PC-9 (cell line): ENCODE results near the gene AOPEP. TPM values are rescaled to one million over a fixed set of nuclear protein-coding genes. Genes with fewer than 3 reads are reported as not detected.

Experiments used
- BruUV-seq: library from RNA; stranded (reverse); fragments of 400-500 nt; replicated peaks from 2 replicates; lab custom pipeline; 2021; lab: Mats Ljungman, UMichigan
- CTCF ChIA-PET: fragments of 300-600 bp; sonication (Branson Sonifier 250); formaldehyde crosslinking; loops from one replicate; lab custom pipeline; 2022; ENCODE audit warnings: antibody characterized with exemption; lab: Charles Lee
- POLR2A ChIA-PET: fragments of 300-600 bp; sonication (Branson Sonifier 250); formaldehyde crosslinking; loops from one replicate; lab custom pipeline; 2022; ENCODE audit warnings: antibody characterized with exemption; ENCODE audit not compliant: unreplicated experiment; lab: Charles Lee
- DNase-seq, 2 experiments: peaks; one replicate each; pipeline versions ENCODE4 v3.0.0 to v3.0.0-alpha.2; 2015 to 2022; ENCODE audit warnings: mixed read lengths in 1 of 2
- H2AFZ ChIP-seq: fragments of 200-600 bp; sonication (generic); 2 replicates; pipeline ENCODE4 v1.8.1; 2017; ENCODE audit warnings: antibody characterized with exemption
- H3F3A ChIP-seq: fragments of 200-600 bp; sonication (generic); 2 replicates; pipeline ENCODE4 v1.8.1; 2017; ENCODE audit warnings: antibody characterized with exemption, mild to moderate bottlenecking, low read depth; ENCODE audit not compliant: insufficient read depth
- H3K27ac ChIP-seq: fragments of 200-600 bp; sonication (generic); 2 replicates; pipeline ENCODE4 v1.6.1; 2016; ENCODE audit warnings: mixed run types
- H3K27me3 ChIP-seq: fragments of 200-600 bp; sonication (generic); 2 replicates; pipeline ENCODE4 v1.6.1; 2016; ENCODE audit warnings: low read depth, mixed run types; ENCODE audit not compliant: insufficient read depth
- H3K36me3 ChIP-seq: fragments of 200-600 bp; sonication (generic); 2 replicates; pipeline ENCODE4 v1.6.1; 2016; ENCODE audit warnings: low read depth, mixed run types
- H3K4me1 ChIP-seq: fragments of 200-600 bp; sonication (generic); replicated peaks from 2 replicates; pipeline ENCODE4 v1.6.1; 2016; ENCODE audit warnings: mixed run types; ENCODE audit not compliant: insufficient read depth
- H3K4me2 ChIP-seq: fragments of 200-600 bp; sonication (generic); 2 replicates; pipeline ENCODE4 v1.6.1; 2017; ENCODE audit warnings: mixed run types
- H3K4me3 ChIP-seq: fragments of 200-600 bp; sonication (generic); 2 replicates; pipeline ENCODE4 v1.6.1; 2016; ENCODE audit warnings: mixed run types
- H3K79me2 ChIP-seq: fragments of 200-600 bp; sonication (generic); 2 replicates; pipeline ENCODE4 v1.6.1; 2017; ENCODE audit warnings: low read depth, mixed run types
- H3K9me2 ChIP-seq: fragments of 200-600 bp; sonication (generic); 2 replicates; pipeline ENCODE4 v1.8.1; 2017; ENCODE audit warnings: mild to moderate bottlenecking; ENCODE audit not compliant: insufficient read depth
- H3K9me3 ChIP-seq: fragments of 200-600 bp; sonication (generic); 2 replicates; pipeline ENCODE4 v1.8.1; 2016; ENCODE audit warnings: low read depth; ENCODE audit not compliant: insufficient read depth
- H4K20me1 ChIP-seq: fragments of 200-600 bp; sonication (generic); 2 replicates; pipeline ENCODE4 v1.8.1; 2017; ENCODE audit not compliant: insufficient read depth
- EZH2 ChIP-seq: fragments of 200-600 bp; sonication (generic); IDR thresholded peaks from 2 replicates; pipeline ENCODE4 v1.8.0; 2017; ENCODE audit warnings: antibody characterized with exemption, low read depth
- intact Hi-C: fragments of 100-400 bp; cut with micrococcal nuclease; formaldehyde crosslinking; loops from one replicate; pipeline ENCODE4 v1.10.0; 2022; ENCODE audit not compliant: unreplicated experiment
- total RNA-seq: library from RNA; stranded (reverse); gene quantifications from 2 replicates; pipeline ENCODE4 v1.2.3, GENCODE V29; 2021
- TF ChIP-seq, protein P1 (sequence below): fragments of 200-600 bp; sonication (generic); conservative IDR thresholded peaks from 2 replicates; pipeline ENCODE4 v1.6.1; 2017; ENCODE audit warnings: mixed run types, antibody characterized with exemption, mild to moderate bottlenecking, moderate library complexity

Gene AOPEP
- total RNA-seq, 1 experiment from 2014 or later: 90.0 TPM

GRCh38 chr9:94933511-94933828 is 207.0 kb downstream of the AOPEP start:
- POLR2A ChIA-PET: no interaction called here
- H3K4me3 ChIP-seq: no peak overlapping the region
- H3K36me3 ChIP-seq: peaks cover 10% of the 10 kb centered on the region; the same call in 1 of the 2 replicates
- peaks cover 6% of the 10 kb centered on the region for H3K79me2 ChIP-seq
- no peaks in the 10 kb centered on the region for H3K9me3 ChIP-seq
- no peak for TF ChIP-seq EZH2
- TF ChIP-seq, protein P1, sequence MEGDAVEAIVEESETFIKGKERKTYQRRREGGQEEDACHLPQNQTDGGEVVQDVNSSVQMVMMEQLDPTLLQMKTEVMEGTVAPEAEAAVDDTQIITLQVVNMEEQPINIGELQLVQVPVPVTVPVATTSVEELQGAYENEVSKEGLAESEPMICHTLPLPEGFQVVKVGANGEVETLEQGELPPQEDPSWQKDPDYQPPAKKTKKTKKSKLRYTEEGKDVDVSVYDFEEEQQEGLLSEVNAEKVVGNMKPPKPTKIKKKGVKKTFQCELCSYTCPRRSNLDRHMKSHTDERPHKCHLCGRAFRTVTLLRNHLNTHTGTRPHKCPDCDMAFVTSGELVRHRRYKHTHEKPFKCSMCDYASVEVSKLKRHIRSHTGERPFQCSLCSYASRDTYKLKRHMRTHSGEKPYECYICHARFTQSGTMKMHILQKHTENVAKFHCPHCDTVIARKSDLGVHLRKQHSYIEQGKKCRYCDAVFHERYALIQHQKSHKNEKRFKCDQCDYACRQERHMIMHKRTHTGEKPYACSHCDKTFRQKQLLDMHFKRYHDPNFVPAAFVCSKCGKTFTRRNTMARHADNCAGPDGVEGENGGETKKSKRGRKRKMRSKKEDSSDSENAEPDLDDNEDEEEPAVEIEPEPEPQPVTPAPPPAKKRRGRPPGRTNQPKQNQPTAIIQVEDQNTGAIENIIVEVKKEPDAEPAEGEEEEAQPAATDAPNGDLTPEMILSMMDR: no peak
- H3K4me2 ChIP-seq: no peak overlapping the region
- intact Hi-C loops: no loop called here
- peaks cover 15% of the 10 kb centered on the region for H3K4me1 ChIP-seq
- no peaks in the 10 kb centered on the region for H3K27me3 ChIP-seq
- no peaks in the 10 kb centered on the region for H4K20me1 ChIP-seq
- CTCF ChIA-PET: no interaction called here
- no peak overlapping the region for H2AFZ ChIP-seq
- no peaks in the 10 kb centered on the region for H3K9me2 ChIP-seq
- H3F3A ChIP-seq: peaks cover 20% of the 10 kb centered on the region; the same call in 1 of the 2 replicates
- no TSS peak for BruUV-seq
- no peak for DNase-seq
- H3K27ac ChIP-seq: no peak overlapping the region

- ChIA-PET CTCF (no interaction called here), POLR2A (no interaction called here)
- Histone ChIP-seq H3K4me3 (no peak overlapping the region), H3K9me2 (no peaks in the 10 kb centered on the region), H3K79me2 (peaks cover 8% of the 10 kb centered on the region), H3K36me3 (peaks cover 19% of the 10 kb centered on the region; the same call in 1 of the 2 replicates), H2AFZ (no peak overlapping the region), H3F3A (peaks cover 27% of the 10 kb centered on the region), H3K27me3 (no peaks in the 10 kb centered on the region), H3K27ac (no peak overlapping the region; the same call in 1 of the 2 replicates), H4K20me1 (no peaks in the 10 kb centered on the region), H3K4me2 (no peak overlapping the region), H3K9me3 (peaks cover 1% of the 10 kb centered on the region; the same call in 1 of the 2 replicates), H3K4me1 (peaks cover 18% of the 10 kb centered on the region)
- DNase-seq: no peak
- BruUV-seq: no TSS peak
- intact Hi-C loops: no loop called here
- TF ChIP-seq, protein P1: no peak
- TF ChIP-seq EZH2: no peak
Measured at GRCh38 chr9:94934816-94935328, 208.4 kb downstream of the AOPEP start.

DNA sequence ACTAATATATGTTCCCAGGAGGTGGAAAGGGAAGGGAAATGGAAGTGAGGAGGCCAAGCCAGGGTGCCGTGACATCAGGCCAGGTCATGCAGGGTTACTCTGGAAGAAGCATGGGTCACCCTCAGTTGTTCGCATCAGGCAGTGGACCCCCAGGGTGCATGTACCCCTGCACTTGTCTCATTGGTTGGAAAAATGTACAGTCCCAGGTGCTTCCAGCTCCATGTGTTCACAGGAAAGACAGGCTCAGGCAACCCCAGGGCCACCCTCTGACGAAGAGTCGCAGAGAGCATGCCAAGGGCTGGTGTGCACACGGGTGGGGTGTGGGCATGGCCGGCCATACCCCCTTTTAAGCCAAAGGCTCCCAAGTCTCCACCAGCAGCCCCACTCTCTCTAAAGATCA is 208.9 kb downstream of the AOPEP start:
- Histone ChIP-seq H3K27ac (no peak overlapping the region), H4K20me1 (no peaks in the 10 kb centered on the region), H3F3A (peaks cover 31% of the 10 kb centered on the region), H3K27me3 (no peaks in the 10 kb centered on the region), H3K4me3 (no peak overlapping the region), H3K36me3 (peaks cover 15% of the 10 kb centered on the region; the same call in 1 of the 2 replicates), H3K79me2 (peaks cover 8% of the 10 kb centered on the region), H3K4me2 (no peak overlapping the region), H3K9me2 (no peaks in the 10 kb centered on the region), H2AFZ (no peak overlapping the region), H3K9me3 (peaks cover 3% of the 10 kb centered on the region; the same call in 1 of the 2 replicates), H3K4me1 (peaks cover 23% of the 10 kb centered on the region)
- intact Hi-C loops: no loop called here
- no TSS peak for BruUV-seq
- ChIA-PET CTCF (no interaction called here), POLR2A (no interaction called here)
- TF ChIP-seq, protein P1: no peak
- no peak for TF ChIP-seq EZH2
- no peak for DNase-seq
